Dermis microvascular lymphatic vessel endothelial cell (primary cell): Measurements from ENCODE around the gene RBL1. TPM values are rescaled to one million over a fixed set of nuclear protein-coding genes. Genes with fewer than 3 reads are reported as not detected.
A peak's percentile ranks its signal among the peaks of the same experiment; 100 is the strongest.

ENCODE experiments used
- DNase-seq, 2 donors: peaks; one replicate each; pipeline versions ENCODE4 v3.0.0 to v3.0.0-alpha.2; 2010; ENCODE audit warnings: low read depth in 2 of 2
- total RNA-seq: library from RNA; depleted of rRNA; stranded (reverse); fragments of >200 nt; gene quantifications from 2 replicates; pipeline ENCODE4 v1.2.1, GENCODE V29; 2014

RBL1 gene
- total RNA-seq, 1 donor from 2014 or later = 7.1 TPM

- DNase-seq = peak; percentile 95 to 98
Measured at GRCh38 chr20:36951198-36951978, 144.4 kb downstream of the RBL1 start, which contains the start of gene SAMHD1. TSS of gene SAMHD1 (minus strand) at chr20:36951708. CDS start at chr20:36951643, 65 bp downstream.

DNA sequence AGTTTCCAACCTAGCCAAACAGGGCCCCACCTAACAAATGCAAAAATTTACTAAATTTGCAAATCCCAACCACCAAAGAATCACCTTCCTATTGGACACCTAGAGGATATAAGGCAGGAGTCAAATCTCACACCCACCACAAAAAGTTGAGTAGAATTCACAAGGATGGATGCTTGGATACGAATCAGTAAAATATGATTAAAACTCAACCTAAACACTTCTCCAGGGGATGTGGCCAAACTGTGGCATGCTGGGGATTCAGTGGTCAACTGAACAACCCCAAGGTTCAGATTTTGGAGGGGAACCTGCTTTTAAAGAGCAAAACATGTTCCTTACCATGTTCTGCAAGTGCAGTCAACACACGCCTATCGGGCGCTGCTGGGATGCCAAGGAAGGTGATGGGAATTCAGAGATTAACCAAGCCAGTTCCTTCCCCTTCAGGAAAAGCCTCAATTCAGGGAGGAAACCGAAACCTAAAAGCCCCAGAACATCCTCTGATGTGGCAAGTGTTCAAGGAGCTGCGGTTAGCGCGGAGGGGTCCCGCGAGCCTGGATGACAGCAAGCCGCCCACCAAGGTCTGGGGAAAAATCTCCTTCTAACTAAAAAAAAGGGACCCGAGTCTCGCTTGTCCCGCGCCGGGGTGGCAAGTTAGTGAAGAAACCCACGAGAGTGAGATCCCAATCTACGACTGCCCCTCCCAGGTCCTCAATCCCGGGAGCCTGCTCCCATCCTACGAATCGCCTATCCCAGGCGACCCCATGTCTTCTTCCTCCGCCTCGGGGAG, 145.2 kb downstream of the RBL1 start:
- peak in 1 of 2 donors; percentile 8 for DNase-seq

Other genes starting within 250 kb of the RBL1 start
- gene TLDC2, start 219.9 kb downstream of the RBL1 start, total RNA-seq = 0.13 TPM in 2 replicates
- gene SAMHD1, start 144.3 kb downstream of the RBL1 start, total RNA-seq = 19.1 and 20.5 TPM in 2 replicates
- gene RPN2, start 83.3 kb upstream of the RBL1 start, total RNA-seq = 189 and 297 TPM in 2 replicates
- gene MROH8, start 83.6 kb upstream of the RBL1 start, total RNA-seq = 0.64 and 1.6 TPM in 2 replicates
- gene GHRH, start 165.8 kb upstream of the RBL1 start, total RNA-seq = not detected in 2 replicates
- 11.4 and 15.4 TPM in 2 replicates for gene MANBAL, start 193.7 kb upstream of the RBL1 start, total RNA-seq